Measurements from ENCODE around the gene NOXO1.

The NOXO1 gene

DNA sequence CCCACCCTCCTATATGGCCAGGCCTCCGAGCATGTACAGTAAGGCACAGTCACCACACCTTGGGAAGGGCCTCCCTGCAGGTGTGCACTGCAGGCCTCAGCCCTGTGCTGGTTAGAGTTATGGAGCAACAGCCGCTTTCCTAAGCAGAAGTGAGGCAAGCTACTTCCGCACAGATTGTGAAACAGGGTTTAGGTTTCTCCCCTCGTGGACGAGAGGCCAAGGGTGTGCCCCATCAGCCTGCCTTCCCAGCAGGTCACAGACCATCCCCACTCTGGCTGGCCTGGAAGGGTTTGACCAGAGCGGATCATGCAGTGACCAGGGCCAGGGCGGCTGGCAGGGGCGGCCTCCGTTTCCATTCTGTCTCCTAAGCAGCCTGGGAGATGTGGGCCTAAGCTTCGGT is 43.0 kb downstream of the NOXO1 start:
- no peak for DNase-seq

DNA sequence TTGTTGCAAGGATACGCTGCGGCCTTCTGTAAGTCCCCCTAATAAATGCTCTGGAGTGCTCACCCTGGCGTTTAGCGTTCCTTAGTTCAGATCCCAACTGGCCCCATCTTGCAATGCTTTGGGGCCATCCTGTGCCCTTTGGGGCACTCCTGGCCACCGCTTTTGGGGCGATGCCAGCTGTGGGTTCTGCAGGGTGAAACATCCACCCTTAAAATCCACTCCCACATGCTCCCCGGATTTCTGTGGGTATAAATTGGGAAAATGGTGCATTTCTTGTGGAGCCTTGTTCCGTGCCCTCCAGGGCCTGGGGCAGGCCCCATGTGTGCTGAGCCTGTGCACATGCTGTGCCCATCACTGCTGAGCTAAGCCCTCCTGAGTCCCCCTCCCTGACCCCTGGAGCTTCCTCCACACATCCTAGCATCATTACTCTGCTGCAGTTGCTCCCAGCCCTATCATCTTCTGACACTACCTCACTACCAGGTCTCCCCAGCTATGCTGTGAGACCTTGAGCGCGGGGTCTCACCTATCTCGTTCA is 44.3 kb downstream of the NOXO1 start:
- no peak for DNase-seq

DNA sequence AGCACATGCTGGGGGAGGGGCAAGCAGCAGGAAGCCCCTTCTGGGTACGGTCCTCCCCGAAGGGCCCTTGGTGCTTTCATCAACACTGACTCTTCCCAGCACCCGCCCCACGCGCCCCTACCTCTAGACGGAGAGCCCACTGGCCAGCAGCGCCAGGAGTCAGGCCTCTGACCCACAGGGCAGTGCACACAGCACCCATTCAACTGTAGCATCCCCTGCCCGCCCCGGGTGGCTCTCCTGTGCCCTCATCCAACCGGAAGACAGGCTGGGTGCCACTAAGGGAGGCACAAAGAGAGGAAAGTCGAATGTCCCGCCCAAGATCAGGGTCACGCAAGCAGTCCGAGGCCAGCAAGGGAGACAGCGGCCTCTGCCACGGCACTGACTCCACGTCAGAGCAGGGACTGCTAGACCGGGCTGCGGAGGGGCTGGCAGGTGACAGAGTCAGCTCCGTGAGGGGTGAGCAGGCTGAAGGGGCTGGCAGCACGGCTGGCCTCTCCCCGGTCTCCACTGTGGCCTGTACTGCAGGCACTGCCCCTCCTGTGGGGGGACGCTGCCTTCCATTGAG is 48.1 kb downstream of the NOXO1 start:
- DNase-seq, result no peak

DNA sequence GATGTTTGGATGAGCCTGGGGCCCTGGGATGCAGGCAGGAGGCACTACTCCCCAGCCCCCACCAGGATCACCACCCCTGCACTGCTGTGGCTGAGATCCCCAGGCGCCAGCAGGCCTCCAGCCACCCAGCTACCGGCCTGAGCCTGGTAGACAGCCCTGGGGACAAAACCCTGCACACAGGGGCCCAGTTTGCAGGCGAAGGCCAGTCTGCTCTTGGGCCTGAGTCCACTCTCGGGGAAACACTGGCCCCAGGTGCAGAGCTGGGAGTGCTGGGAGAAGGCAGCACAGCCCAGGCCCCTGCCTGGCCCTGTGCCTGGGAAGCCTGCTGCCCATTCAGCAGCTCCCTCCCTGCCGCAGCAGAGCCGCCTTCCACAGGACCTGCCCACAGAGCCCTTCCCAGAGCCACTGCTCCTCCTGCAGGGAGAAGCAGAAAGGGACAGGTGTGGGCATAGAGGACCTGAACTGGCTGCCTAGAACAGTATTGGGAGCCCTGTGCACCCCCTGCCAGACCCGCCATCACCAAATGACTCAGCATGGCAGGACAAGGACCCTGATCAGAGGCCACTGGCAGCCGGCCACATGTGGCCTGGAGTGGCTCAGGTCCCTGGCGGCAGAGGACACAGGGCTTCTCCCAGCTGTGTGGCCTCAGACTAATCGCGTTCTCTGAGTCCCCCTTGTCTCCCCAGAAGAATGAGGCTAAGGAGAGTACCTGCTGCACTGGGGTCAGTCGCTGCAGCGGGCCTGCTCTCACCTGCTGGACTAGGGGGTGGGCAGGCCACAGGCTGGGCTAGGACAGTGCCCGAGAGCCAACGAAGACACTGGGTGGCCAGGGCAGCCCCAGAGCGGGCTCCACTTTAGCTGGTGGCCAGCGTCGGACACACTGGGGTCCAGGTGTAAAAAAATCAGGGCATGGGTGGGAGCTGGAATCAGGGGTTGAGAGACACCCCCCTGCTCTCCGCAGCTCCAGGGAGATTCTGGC is 48.9 kb downstream of the NOXO1 start:
- no peak for DNase-seq

DNA sequence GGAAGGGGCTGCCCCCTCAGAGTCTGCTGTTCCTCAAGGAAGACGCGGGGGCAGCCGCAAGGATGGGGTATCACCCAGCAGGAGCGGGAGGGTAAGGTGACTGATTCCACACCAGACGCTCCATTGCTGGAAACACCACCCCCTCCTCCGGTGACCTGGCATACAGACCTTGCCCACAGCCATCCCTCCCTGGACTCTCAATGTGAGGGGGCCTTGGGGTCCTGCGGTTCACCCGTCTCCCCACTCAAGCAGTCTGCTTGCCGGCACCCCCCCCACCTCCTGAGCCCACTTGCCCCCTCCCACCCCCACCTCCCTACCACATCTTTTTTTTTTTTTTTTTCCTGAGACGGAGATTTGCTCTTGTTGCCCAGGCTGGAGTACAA is 50.9 kb downstream of the NOXO1 start:
- DNase-seq, result no peak

DNA sequence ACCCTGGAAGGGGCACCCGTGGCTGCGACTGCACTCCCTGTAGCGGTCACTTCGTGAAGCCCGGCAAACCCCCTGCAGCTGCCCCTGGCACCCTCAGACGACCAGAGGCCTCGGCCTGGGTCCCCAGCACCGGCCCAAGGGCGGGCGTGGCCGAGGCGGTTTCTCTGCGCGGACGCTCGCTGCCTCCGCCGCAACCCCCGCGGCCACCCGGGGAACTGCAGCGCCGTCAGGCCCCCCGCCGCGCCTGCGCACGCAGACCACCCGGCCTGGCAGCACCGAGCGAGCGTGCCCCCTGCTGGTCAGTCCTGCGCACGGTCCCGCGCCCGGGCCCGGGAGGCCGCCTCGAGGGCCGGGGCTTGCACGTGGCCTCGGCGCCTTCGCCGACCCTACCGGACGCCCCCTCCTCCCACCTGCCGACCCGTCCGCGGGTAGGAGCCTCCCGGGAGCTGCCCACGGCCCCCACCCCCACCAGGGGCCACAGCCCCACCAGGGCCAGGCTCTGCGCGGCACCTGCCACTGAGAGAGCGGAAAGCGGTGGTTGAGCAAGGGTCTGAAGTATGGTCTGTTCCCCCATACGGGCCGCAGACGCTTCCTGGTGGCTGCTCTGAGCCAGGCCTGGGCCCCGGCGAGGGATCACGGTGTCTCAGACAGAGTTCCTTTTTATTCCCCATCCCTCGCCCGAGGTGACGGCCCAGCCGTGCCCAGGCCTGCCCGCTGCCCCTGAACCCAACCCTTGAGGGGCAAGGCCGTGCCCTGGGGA is 51.5 kb downstream of the NOXO1 start:
- DNase-seq, result peak; percentile 61

GRCh38 chr16:1929105-1929504 is 52.2 kb downstream of the NOXO1 start:
- peak; percentile 7 for DNase-seq

Data from DMS79 treated with DMSO at 0.1 percent for 48 hours (cell line).